SK-MEL-5 (cell line): ENCODE data around the gene BCL7C. TPM values are rescaled to one million over a fixed set of nuclear protein-coding genes. Genes with fewer than 3 reads are reported as not detected.
"Not testable (repeated sequence)": the region's sequence is repeated elsewhere in the genome, so short reads cannot be mapped to it uniquely, and the experiment has no call there.

Experiments
- DNase-seq: peaks from one replicate; pipeline ENCODE4 v3.0.0-alpha.2; 2016; ENCODE audit warnings: low read depth, low spot score
- in situ Hi-C: cut with HindIII; loops from 2 replicates; pipeline ENCODE4 v1.10.0; 2016; ENCODE audit warnings: low sequenced_read_pairs, high pct_unique_total_duplicates, low pct_unique_long_range_greater_than_20kb
- total RNA-seq: library from RNA; depleted of rRNA; stranded (reverse); fragments of >200 nt; shearing (Covaris generic); gene quantifications from 2 replicates; pipeline ENCODE4 v1.2.3, GENCODE V29; 2014

The BCL7C gene
- total RNA-seq, 1 experiment from 2014 or later, result 21.5 TPM

DNA sequence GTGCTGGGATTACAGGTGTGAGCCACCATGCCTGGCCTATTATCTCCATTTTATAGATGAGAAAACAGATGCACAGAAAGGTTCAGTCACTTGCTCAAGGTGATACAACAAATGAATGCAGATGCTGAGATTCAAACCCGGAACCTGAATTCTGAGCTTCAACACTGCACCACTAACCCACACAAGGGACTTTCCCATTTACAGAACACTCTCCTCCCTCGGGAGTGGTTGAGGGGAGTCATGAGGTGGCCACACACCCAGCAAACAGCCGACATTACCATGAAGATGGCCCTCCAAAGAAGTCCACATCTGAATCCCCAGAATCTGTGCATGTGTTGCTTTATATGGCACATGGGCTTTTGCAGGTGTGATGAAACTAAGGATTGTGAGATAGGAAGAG, 9.1 kb downstream of the BCL7C start:
- in situ Hi-C loops, result no loop called here

DNA sequence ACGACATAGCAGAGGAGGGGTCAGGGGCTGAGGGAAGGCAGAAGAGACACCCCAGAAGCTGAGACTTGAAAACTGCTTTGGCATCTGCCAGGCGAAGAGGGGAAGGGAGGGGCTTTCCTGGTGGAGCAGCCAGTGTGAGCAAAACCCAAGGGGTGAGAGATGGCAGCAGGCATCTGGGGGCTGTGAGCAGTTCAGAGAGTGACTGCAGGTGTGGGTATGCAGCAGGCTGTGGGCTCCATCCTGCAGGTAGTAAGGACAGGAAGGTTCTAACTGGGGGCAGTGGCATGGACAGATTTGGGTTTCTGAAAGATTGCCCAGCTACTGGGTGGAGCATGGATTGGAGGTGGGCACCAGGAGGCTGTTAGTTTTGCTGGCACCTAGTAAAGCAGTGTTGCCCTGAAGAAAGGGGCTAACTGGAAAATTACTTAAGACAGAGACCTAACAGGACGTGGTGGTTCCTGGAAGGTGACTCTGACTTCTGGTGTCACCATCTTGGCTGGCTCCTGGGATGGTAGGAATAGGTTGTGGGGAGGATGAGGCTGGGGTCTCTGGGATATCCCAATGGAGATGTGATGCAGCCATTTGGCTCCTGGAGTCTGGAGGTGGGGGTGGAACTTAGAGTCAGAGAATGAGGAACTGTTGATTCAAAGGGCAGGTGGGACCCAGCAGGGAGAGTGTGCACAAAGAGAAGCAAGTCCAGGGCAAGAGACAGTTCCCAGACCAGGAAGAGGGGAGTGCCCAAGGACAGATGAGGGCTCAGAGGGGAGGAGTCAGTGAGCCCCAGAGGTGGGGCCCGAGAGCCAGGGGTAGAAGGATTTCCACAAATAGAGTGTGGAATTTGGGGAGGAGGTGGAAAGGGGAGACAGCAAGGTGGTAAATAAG, 11.2 kb downstream of the BCL7C start:
- DNase-seq, result no peak
- in situ Hi-C loops, result no loop called here

More for the DNA sequence above, 9.1 kb downstream of the BCL7C start:
- no peak for DNase-seq

DNA sequence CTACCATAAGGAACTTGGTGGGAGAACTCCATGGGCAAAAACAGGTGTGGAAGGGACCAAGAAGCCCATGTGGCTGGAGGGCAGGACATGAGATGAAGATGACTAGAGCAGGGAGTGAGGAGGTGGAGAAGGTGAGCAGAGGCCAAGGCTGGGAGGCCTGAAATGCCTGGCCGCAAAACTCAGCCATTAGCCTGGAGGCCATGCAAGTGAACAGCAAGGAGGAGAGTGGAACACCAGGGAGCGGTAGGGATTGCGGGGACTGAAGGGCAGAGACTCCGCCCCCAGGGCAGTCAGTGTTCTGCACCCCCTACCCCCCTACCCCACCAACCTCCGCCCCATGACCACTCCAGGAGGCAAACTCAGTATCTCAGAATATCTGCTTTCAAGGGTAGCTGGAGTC, 17.0 kb downstream of the BCL7C start:
- no peak for DNase-seq
- in situ Hi-C loops, result no loop called here

DNA sequence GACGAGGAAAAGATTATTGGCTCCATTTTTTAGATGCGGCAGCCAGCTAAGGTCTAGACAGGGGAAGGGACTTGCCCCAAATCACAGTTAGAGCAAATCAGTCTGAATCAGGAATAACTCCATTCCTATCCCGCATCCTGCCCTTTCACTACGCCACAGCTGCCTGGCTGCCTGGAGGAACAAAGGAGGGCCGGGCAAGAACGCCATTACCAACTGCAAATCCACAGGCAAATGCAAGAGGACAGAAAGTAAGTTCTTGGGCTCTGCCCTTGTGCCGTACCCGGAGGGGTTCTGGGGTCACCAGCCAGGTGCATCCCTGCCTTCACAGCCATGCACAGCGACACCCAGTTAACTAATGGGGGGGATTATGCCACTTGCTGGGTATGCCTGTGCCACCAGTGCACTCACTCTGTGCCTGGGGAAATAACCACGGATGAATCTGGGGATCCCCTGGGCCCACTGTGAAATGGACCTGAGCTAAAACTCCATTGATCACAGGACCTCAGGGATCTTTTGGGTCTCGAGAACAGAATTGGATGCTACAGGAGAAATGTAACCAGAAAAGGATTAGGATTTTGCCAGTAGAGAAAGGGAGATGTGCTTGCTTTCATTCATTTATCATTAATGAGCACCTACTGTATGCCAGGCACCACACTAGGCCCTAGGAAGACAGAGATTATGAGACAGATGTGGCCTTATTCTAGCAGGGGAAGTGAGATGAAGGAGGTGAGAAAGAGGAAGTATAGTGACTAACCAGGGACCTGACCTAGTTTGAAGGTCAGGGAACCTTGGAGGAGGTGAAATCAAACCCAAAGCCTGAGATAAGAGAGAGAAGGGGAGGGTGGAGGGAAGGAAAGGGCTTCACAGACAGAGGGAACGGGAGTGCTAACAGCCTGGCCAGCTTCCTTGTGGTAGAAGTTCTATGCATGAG, 17.7 kb downstream of the BCL7C start:
- in situ Hi-C loops, result no loop called here

DNA sequence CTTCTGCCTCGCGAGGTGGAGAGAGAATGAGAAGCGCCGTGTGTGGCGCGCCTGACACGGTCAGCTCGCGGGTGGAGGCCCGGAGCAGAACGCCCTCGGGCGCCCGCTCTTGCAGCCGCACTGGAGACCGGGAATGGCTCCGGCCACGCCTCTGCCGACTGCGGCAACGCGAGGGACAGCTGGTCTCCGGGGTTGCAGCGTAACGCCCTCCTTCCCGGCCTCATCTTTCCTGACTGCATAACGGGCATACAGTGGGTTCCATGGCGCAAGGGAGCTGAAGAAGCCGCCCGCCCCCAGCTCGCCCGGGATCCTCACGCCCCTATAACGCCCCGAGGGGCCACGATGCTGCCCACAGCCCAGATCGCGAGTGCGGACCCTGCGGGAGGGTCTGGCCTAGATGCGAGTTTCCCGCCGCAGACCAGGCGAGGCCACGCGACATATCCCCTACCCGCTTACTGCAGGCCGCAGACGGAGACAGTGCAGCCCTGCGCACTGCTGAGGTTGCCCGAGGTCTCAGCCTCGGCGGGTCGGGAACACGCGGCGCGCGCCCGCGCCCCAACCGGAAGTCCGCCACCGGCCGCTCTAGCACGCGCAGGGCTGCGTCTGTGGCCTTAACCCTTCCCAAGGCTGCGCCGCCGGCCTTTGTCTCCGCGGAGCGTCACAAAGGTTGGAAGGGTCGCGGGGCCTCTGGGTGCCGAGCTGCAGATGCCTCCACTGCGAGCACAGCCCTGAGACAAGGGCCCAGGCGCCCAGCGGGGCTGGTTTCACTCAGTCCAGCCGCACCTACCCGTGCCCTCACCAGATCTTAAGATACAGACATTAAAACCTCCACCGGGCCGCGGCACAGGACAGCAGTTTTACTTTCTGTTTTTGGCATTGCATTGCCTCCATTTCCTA, 18.8 kb downstream of the BCL7C start:
- DNase-seq, result peak; percentile 86
- in situ Hi-C loops, result no loop called here

More for the DNA sequence above, 17.7 kb downstream of the BCL7C start:
- no peak for DNase-seq

DNA sequence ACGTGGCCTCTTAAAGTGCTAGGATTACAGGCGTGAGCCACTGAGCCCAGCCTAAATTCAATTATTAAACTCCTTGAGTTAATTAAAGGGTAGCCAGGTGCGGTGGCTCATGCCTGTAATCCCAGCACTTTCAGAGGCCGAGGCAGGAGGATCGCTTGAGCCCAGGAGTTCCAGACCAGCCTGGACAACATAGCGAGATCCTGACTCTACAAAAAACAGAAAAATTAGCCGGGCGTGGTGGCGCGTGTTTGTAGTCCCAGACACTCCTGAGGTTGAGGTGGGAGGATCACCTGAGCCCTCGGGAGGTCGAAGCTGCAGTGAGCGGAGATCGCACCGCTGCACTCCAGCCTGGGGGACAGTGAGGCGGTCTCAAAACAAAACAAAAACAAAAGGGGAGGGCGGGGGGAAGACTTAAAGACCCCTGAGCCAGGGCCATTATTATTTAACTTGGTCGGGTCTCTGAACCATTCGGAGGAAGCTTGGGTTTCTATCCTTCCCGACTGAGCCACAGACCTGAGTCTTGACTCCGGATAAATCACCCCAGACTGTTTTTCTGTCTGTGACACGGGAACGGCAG, 19.5 kb downstream of the BCL7C start:
- in situ Hi-C loops, result no loop called here

DNA sequence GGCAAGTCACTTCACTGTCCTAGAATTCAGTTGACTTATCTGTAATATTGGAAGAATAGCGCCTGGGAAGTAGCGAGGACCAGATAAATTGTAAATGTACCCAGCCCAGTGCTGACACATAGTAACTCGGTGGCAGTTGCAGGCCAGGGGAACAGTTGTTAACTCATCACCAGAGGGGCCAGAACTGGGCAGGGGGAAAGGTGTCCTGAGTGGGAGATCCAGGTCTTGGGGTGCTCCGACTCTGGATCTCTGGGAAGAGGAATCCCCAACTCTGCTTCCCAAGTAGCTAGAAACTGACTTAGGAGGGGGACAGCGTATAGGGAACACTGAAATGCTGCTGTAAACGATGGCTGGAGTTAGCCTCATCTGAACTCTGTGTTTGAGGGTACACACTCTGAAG, 23.0 kb downstream of the BCL7C start:
- DNase-seq, result no peak
- in situ Hi-C loops, result no loop called here

More for the DNA sequence above, 19.5 kb downstream of the BCL7C start:
- no peak for DNase-seq

DNA sequence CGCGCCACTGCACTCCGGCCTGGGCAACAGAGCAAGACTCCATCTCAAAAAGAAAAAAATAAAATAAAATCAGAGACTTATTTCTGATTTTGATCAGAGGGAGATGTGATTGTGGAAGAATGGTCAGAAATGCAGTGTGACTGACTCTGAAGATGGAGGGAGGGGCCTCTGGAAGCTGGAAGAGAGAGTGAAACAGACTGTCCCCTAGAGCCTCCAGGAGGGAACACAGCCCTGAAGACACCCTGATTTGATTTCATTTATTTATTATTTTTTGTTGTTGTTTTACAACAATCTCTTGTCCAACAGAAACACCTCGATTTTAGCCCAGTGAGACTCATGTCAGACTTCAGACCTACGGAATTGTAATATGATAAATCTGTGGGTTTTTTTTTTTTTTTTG, 26.1 kb downstream of the BCL7C start:
- peak; percentile 47 for DNase-seq
- in situ Hi-C loops, result no loop called here

DNA sequence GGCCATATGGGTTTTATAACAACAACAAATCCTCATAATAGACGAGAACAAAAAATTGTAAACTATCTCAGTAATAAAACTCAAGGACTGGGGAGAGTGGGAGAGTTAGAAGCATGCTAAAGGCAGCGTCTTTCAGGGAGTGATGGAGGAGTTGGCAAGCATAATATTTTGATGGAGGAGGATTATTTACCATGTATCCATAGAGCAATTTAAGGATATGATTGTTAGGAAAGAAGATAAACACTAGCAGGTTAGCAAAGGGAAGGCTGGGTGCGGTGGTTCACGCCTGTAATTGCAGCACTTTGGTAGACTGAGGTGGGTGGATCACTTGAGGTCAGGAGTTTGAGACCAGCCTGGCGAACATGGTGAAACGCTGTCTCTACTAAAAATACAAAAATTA, 27.8 kb downstream of the BCL7C start:
- no peak for DNase-seq
- in situ Hi-C loops, result no loop called here

DNA sequence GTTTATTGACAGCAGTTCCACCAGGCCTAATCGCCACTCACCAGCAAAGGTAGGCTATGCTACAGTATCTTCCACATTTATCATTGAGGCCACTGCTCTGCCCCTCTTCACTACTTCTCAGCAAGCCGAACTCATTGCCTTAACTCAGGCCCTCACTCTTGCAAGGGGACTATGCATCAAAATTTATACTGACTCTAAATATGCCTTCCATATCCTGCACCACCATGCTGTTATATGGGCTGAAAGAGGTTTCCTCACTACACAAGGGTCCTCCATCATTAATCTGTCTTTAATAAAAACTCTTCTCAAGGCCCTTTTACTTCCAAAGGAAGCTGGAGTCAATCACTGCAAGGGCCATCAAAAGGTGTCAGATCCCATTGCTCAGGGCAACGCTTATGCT, 30.7 kb downstream of the BCL7C start:
- in situ Hi-C loops, DNase-seq: not testable (repeated sequence)

DNA sequence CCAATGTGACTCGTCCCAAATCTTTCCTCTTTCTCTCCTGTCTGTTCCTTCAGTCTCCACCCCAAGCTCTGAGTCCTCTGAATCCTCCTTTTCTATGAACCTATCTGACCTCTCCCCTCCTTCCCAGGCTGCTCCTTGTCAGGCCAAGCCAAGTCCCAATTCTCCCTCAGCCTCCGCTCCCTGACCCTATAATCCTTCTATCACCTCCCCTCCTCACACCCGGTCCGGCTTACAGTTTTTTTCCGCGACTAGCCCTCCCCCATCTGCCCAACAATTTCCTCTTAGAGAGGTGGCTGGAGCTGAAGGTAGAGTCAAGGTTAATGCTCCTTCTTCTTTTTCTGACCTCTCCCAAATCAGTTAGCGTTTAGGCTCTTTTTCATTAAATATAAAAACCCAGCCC, 33.1 kb downstream of the BCL7C start:
- DNase-seq, in situ Hi-C loops: not testable (repeated sequence)

DNA sequence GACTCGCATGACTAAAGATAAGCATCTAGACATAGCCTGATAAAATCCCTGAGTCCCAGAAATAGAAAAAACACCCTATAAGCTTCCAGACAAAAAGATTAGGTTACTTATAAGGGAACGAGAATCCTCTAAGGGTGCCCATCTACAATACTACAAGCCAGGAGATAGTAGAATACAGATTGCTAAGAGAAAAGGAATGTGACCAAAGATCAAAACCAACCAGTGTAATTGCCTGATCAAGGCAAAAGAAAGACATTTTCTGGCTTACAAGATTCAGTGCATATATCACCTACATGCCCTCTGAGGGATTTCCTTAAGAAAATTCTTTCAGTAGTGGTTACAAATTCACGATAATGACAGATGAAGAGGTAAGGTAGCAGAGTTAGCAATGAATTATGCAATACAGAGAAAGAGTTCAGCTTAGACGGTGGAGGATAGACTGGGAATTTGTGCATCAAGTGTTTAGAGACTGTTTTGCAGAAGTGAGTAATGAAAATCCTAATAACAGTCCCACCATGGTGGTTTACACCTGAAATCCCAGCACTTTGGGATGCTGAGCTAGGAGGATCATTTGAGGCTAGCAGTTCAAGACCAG, 35.0 kb downstream of the BCL7C start:
- in situ Hi-C loops, result no loop called here
- no peak for DNase-seq

DNA sequence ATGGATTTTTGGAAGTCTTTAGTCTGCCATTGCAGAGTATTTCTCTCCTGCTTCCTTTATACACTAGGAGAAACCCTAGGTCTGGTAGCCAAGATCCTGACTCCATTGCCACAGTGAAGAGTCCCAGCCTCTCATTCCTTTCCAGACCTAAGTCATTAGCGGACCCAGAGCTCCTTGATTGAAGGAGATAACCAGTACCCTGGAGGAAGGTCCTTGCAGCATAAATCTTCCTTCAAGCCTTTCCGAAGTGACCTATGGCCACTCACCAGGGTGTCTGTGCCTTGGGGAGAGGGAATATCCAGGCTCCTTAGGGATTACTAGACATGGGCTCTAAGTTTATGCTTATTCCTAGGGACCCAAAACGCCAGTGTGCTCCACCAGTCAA, 35.8 kb downstream of the BCL7C start:
- in situ Hi-C loops, result no loop called here
- DNase-seq, result no peak

DNA sequence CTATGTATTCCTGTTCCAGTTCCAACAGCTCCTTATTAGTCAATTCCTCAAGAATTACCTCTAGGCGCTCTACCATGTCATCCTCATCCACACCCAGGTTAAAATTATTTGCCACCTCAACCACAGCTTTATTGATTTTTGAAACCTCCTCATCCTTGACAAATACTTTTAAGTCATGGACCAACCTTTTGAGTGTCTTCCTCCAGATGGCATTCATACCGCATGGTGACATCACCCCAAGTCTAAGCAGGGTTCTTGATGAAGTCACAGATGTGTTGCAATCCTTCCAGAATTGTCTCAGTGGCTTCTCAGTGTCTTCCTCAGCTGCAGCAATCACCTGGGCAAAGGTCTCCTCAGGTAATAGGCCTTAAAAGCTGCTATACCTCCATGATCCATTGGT, 40.1 kb downstream of the BCL7C start:
- in situ Hi-C loops, result no loop called here
- no peak for DNase-seq

DNA sequence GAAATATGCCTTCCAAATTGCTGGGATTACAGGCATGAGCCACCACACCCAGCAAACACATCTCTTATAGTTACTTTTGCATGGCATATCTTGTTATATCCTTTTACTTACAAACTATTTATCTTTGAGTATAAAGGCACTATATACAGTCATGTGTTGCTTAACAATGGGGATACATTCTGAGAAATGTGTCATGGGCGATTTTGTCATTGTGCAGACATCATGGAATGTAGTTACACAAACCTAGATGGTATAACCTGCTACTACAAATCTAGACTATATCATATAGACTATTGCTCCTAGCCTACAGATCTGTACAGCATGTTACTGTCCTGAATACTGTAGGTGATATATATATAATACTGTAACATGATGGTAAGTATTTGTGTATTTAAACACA, 43.6 kb downstream of the BCL7C start:
- in situ Hi-C loops, result no loop called here
- no peak for DNase-seq

DNA sequence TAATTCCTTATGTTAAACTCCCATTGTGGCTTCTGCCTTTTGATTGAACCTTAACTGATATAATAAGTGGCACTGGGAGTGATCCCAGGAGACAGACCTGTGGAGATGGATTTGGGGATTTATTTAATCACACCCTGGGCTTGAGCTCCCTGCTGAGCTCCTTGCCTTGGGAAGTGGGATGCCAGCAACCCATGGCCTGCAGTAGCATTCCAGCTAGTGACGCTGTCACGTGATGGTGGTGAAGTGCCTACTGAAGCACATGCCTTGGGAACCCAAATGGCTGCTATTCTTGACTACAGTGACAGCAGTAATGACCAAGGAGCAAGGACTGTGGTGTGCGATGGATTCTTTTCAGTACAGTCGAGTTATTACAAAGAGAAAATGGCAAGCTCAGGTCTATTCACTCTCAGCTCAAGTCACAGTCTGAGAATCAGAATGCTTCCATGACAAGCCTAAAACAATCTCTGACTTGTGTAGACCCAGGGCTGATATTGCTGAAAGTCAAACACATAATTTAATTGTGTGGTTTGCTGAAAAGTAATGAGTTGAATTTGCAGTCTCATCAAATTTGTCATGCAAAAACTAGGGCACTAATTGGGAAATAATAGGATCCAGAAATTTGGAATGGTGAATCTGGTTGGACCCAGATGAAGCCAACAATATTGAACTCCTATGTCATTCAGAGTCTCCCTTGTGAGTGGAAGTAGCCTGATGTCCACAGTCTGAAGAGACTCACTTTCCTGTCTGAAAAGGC, 47.1 kb downstream of the BCL7C start:
- in situ Hi-C loops, result no loop called here

More for the DNA sequence above, 47.1 kb downstream of the BCL7C start:
- peak; percentile 30 for DNase-seq
